Endothelial cell (in vitro differentiated cells): ENCODE data around the gene MEI1. TPM values are rescaled to one million over a fixed set of nuclear protein-coding genes. Genes with fewer than 3 reads are reported as not detected.
A peak's percentile ranks its signal among the peaks of the same experiment; 100 is the strongest.

Source experiments
- DNase-seq: peaks from one replicate; pipeline ENCODE4 v3.0.0; 2021; ENCODE audit warnings: low spot score
- H3K27ac Mint-ChIP-seq: one replicate; pipeline ENCODE4 v1.8.0; 2021; ENCODE audit warnings: mixed read lengths, inconsistent platforms; ENCODE audit not compliant: unreplicated experiment
- H3K27me3 Mint-ChIP-seq: one replicate; pipeline ENCODE4 v1.8.0; 2021; ENCODE audit warnings: mild to moderate bottlenecking, moderate library complexity, mixed read lengths, inconsistent platforms; ENCODE audit not compliant: unreplicated experiment
- H3K36me3 Mint-ChIP-seq: one replicate; pipeline ENCODE4 v1.8.0; 2021; ENCODE audit warnings: mild to moderate bottlenecking, low read depth, mixed read lengths, inconsistent platforms; ENCODE audit not compliant: unreplicated experiment
- H3K4me1 Mint-ChIP-seq: one replicate; pipeline ENCODE4 v1.8.0; 2021; ENCODE audit warnings: mild to moderate bottlenecking, mixed read lengths, inconsistent platforms; ENCODE audit not compliant: unreplicated experiment
- H3K4me3 Mint-ChIP-seq: one replicate; pipeline ENCODE4 v1.8.0; 2021; ENCODE audit warnings: mild to moderate bottlenecking, mixed read lengths, inconsistent platforms; ENCODE audit not compliant: unreplicated experiment
- H3K9me3 Mint-ChIP-seq: one replicate; pipeline ENCODE4 v1.8.0; 2021; ENCODE audit warnings: mixed read lengths, inconsistent platforms; ENCODE audit not compliant: unreplicated experiment
- total RNA-seq: library from RNA; stranded (reverse); fragmentation: NEBNext Ultra II Directional; extraction: Animal tissue kit (Norgen Biotek cat#: 25700); gene quantifications from one replicate; pipeline ENCODE4 v1.2.1, GENCODE V29; 2021; ENCODE audit not compliant: unreplicated experiment
- TF ChIP-seq, protein P1 (sequence below): fragments of 200-600 bp; sonication (generic); IDR thresholded peaks from one replicate; pipeline ENCODE4 v1.5.0; 2021; ENCODE audit warnings: antibody characterized with exemption; ENCODE audit not compliant: unreplicated experiment

MEI1 gene
- total RNA-seq, 1 donor from 2014 or later = 0.38 TPM

DNA sequence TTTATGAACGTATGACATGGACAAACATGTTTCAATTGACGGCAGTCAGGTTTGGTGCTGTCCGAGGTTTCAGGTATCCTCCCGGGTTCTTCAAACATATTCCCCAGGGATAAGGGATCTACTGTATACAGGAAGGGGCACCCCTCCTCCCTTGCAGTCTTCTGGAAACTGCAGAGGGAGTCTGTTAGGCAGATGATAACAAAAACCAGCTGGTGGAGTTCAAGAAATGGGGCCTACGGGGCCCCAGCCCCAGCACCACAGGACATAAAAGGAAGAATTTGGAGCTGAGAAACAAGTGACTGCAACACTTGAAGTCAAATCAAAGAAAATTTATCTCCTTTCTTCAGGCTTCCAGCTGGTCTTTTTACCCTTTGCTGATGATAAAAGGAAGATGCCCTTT lies 42.7 kb upstream of the MEI1 start:
- no peaks in the 10 kb centered on the region for H3K9me3 Mint-ChIP-seq
- peaks cover 36% of the 10 kb centered on the region for H3K36me3 Mint-ChIP-seq
- H3K27ac Mint-ChIP-seq = no peak overlapping the region
- H3K27me3 Mint-ChIP-seq = no peaks in the 10 kb centered on the region
- H3K4me3 Mint-ChIP-seq = no peak overlapping the region
- DNase-seq = no peak
- H3K4me1 Mint-ChIP-seq = no peaks in the 10 kb centered on the region
- TF ChIP-seq, protein P1, sequence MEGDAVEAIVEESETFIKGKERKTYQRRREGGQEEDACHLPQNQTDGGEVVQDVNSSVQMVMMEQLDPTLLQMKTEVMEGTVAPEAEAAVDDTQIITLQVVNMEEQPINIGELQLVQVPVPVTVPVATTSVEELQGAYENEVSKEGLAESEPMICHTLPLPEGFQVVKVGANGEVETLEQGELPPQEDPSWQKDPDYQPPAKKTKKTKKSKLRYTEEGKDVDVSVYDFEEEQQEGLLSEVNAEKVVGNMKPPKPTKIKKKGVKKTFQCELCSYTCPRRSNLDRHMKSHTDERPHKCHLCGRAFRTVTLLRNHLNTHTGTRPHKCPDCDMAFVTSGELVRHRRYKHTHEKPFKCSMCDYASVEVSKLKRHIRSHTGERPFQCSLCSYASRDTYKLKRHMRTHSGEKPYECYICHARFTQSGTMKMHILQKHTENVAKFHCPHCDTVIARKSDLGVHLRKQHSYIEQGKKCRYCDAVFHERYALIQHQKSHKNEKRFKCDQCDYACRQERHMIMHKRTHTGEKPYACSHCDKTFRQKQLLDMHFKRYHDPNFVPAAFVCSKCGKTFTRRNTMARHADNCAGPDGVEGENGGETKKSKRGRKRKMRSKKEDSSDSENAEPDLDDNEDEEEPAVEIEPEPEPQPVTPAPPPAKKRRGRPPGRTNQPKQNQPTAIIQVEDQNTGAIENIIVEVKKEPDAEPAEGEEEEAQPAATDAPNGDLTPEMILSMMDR = no peak

DNA sequence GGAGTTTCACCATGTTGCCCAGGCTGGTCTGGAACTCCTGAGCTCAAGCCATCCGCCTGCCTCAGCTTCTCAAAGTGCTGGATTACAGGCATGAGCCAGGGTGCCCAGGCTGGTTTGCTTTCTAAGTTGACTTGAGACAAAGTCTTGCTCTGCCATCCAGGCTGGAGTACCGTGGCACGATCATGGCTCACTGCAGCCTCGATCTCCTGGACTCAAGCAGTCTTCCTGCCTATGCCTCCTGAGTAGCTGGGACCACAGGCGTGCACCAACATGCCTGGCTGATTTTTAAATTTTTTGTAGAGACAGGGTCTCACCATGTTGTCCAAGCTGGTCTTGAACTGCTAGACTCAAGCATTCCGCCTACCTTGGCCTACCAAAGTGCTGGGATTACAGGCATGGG lies 41.6 kb upstream of the MEI1 start:
- no peak overlapping the region for H3K4me3 Mint-ChIP-seq
- no peaks in the 10 kb centered on the region for H3K9me3 Mint-ChIP-seq
- H3K27me3 Mint-ChIP-seq = no peaks in the 10 kb centered on the region
- peaks cover 40% of the 10 kb centered on the region for H3K36me3 Mint-ChIP-seq
- TF ChIP-seq, protein P1 = no peak
- no peaks in the 10 kb centered on the region for H3K4me1 Mint-ChIP-seq
- DNase-seq = no peak
- no peak overlapping the region for H3K27ac Mint-ChIP-seq

DNA sequence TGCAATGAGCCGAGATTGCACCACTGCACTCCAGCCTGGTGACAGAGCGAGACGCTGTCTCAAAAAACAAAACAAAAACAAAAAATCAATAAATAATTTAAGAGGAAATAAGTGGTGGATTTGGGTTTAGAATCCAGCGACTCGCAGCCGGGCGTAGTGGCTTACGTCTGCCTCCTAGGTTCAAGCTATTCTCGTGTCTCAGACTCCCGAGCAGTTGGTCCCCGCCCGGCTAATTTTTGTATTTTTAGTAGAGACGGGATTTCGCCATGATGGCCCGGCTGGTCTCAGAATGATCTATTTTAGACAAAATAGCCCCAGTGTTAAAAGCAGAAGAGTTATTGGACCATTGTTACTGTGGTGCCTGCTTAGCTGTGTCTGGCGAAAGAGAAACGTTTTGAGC lies 40.4 kb upstream of the MEI1 start:
- DNase-seq = no peak
- no peak overlapping the region for H3K4me3 Mint-ChIP-seq
- no peaks in the 10 kb centered on the region for H3K4me1 Mint-ChIP-seq
- H3K27me3 Mint-ChIP-seq = no peaks in the 10 kb centered on the region
- no peak overlapping the region for H3K27ac Mint-ChIP-seq
- peaks cover 39% of the 10 kb centered on the region for H3K36me3 Mint-ChIP-seq
- no peaks in the 10 kb centered on the region for H3K9me3 Mint-ChIP-seq
- TF ChIP-seq, protein P1 = no peak

DNA sequence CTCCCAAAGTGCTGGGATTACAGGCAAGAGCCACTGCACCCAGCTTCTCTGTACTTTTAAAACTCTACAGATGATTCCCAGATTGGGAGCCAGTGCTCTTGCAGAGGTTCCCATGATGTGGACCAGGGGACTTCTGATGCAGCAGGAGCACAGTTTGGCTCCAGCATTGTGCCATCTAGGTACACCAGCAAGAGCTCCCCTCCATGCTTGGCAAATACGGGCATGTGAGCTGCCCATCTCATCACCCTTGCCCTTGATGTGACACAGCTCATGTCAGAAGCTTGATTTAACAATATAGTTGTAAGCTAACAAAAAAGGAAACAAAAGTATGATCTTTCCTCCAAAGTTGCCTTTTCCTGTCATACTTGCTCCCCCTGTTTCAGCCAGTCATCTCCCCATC lies 39.4 kb upstream of the MEI1 start:
- Mint-ChIP-seq H3K9me3 (no peaks in the 10 kb centered on the region), H3K36me3 (peaks cover 33% of the 10 kb centered on the region), H3K4me1 (no peaks in the 10 kb centered on the region), H3K4me3 (peak overlapping the region; percentile 33), H3K27me3 (no peaks in the 10 kb centered on the region), H3K27ac (no peak overlapping the region)
- TF ChIP-seq, protein P1 = no peak
- no peak for DNase-seq

DNA sequence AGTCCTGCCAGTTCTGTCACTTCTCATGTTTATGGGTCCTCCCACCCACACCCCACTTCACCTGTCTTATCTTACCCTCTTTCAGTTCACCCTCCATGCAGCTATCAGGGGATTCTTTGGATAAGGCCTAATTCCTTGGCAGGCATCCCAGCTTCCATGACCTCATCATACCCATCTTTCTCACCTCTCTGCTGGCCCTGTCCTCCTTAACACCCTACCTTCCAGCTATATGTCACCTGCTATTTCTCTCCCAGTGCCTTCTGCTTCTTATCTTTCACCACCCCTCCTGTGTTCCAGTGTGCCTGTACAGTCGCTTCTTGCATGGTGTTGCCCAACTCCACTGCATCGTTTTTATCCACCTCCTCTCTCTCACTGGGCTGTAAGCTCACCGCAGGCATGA lies 38.9 kb upstream of the MEI1 start:
- Mint-ChIP-seq H3K9me3 (no peaks in the 10 kb centered on the region), H3K4me3 (peak overlapping the region; percentile 33), H3K27ac (peak overlapping the region; percentile 3), H3K4me1 (no peaks in the 10 kb centered on the region), H3K36me3 (peaks cover 33% of the 10 kb centered on the region), H3K27me3 (no peaks in the 10 kb centered on the region)
- no peak for DNase-seq
- TF ChIP-seq, protein P1 = no peak
